Endothelial cell (in vitro differentiated cells): ENCODE data around the gene DPYD. TPM values are rescaled to one million over a fixed set of nuclear protein-coding genes. Genes with fewer than 3 reads are reported as not detected.

Source experiments
- DNase-seq: peaks from one replicate; pipeline ENCODE4 v3.0.0; 2021; ENCODE audit warnings: low spot score
- H3K27ac Mint-ChIP-seq: one replicate; pipeline ENCODE4 v1.8.0; 2021; ENCODE audit warnings: mixed read lengths, inconsistent platforms; ENCODE audit not compliant: unreplicated experiment
- H3K27me3 Mint-ChIP-seq: one replicate; pipeline ENCODE4 v1.8.0; 2021; ENCODE audit warnings: mild to moderate bottlenecking, moderate library complexity, mixed read lengths, inconsistent platforms; ENCODE audit not compliant: unreplicated experiment
- H3K36me3 Mint-ChIP-seq: one replicate; pipeline ENCODE4 v1.8.0; 2021; ENCODE audit warnings: mild to moderate bottlenecking, low read depth, mixed read lengths, inconsistent platforms; ENCODE audit not compliant: unreplicated experiment
- H3K4me1 Mint-ChIP-seq: one replicate; pipeline ENCODE4 v1.8.0; 2021; ENCODE audit warnings: mild to moderate bottlenecking, mixed read lengths, inconsistent platforms; ENCODE audit not compliant: unreplicated experiment
- H3K4me3 Mint-ChIP-seq: one replicate; pipeline ENCODE4 v1.8.0; 2021; ENCODE audit warnings: mild to moderate bottlenecking, mixed read lengths, inconsistent platforms; ENCODE audit not compliant: unreplicated experiment
- H3K9me3 Mint-ChIP-seq: one replicate; pipeline ENCODE4 v1.8.0; 2021; ENCODE audit warnings: mixed read lengths, inconsistent platforms; ENCODE audit not compliant: unreplicated experiment
- CTCF ChIP-seq: fragments of 200-600 bp; sonication (generic); IDR thresholded peaks from one replicate; pipeline ENCODE4 v1.5.0; 2021; ENCODE audit warnings: antibody characterized with exemption; ENCODE audit not compliant: unreplicated experiment
- total RNA-seq: library from RNA; stranded (reverse); fragmentation: NEBNext Ultra II Directional; extraction: Animal tissue kit (Norgen Biotek cat#: 25700); gene quantifications from one replicate; pipeline ENCODE4 v1.2.1, GENCODE V29; 2021; ENCODE audit not compliant: unreplicated experiment

Gene DPYD
- total RNA-seq, 1 donor from 2014 or later = 3.4 TPM

- Mint-ChIP-seq H3K27me3 (no peaks in the 10 kb centered on the region), H3K9me3 (no peaks in the 10 kb centered on the region), H3K27ac (no peak overlapping the region)
Measured at GRCh38 chr1:97050506-97050905, 870.3 kb downstream of the DPYD start.

DNA sequence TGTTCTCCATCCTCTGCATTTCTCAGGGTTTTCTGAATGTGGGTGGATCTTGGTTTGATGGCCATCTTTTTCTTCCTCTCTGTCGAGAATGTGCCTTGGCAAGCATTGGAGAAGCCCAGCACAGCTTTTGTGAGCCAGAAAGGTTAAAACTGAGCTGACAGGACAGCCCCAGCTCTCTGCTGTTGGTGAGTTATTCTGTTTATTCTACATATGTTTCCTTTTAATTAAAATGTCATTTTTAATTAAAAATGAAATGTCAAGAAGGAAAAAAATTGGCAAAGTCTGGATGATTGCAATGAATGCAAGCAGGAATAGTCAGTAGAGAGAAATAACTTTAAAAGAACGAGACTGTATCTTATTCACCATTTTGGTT lies 873.4 kb downstream of the DPYD start:
- DNase-seq = no peak
- TF ChIP-seq CTCF = no peak
- no peaks in the 10 kb centered on the region for H3K27me3 Mint-ChIP-seq
- no peaks in the 10 kb centered on the region for H3K36me3 Mint-ChIP-seq
- no peak overlapping the region for H3K27ac Mint-ChIP-seq
- H3K9me3 Mint-ChIP-seq = no peaks in the 10 kb centered on the region
- H3K4me3 Mint-ChIP-seq = no peak overlapping the region
- no peaks in the 10 kb centered on the region for H3K4me1 Mint-ChIP-seq

More at GRCh38 chr1:97050506-97050905, 870.3 kb downstream of the DPYD start:
- no peaks in the 10 kb centered on the region for H3K4me1 Mint-ChIP-seq
- H3K36me3 Mint-ChIP-seq = no peaks in the 10 kb centered on the region
- TF ChIP-seq CTCF = no peak
- peak; percentile 7 for DNase-seq
- no peak overlapping the region for H3K4me3 Mint-ChIP-seq

- no peaks in the 10 kb centered on the region for H3K4me1 Mint-ChIP-seq
- no peaks in the 10 kb centered on the region for H3K9me3 Mint-ChIP-seq
- no peaks in the 10 kb centered on the region for H3K36me3 Mint-ChIP-seq
- no peak for DNase-seq
- no peak overlapping the region for H3K27ac Mint-ChIP-seq
- no peak overlapping the region for H3K4me3 Mint-ChIP-seq
- H3K27me3 Mint-ChIP-seq = no peaks in the 10 kb centered on the region
- TF ChIP-seq CTCF = no peak
Measured at GRCh38 chr1:97046765-97047420, 873.9 kb downstream of the DPYD start.

DNA sequence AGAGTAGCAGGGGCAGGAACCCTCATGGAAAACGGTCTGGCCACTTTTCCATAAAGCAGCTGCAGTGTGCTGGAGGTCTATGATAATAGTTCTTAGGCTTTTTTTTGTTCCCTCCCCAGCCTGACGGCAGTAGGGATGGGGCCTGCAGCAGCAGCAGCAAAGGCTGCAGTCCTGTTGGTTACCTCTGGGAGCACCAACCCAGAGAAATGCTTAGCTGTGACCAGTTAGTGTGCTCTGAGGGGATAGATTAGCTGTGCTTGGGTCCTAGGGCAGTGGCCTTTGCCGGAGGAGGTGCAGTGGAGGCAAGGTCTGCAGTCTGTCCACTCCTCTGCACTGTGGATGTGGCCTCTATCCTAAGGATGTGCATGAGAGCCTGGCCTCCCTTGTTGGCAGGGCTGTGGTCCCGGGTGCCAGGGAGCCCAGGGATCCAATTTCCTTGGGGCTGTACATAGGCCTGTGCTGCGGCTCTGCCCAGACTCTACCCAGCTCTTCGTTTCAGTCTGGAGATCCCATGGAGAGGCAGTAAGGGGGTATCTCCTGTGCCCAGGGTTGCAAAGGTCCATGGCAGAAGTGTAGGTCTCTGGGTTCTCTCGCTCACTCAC lies 876.6 kb downstream of the DPYD start:
- TF ChIP-seq CTCF = no peak
- Mint-ChIP-seq H3K4me1 (no peaks in the 10 kb centered on the region), H3K27ac (no peak overlapping the region), H3K27me3 (no peaks in the 10 kb centered on the region), H3K36me3 (no peaks in the 10 kb centered on the region), H3K9me3 (no peaks in the 10 kb centered on the region), H3K4me3 (no peak overlapping the region)
- no peak for DNase-seq

DNA sequence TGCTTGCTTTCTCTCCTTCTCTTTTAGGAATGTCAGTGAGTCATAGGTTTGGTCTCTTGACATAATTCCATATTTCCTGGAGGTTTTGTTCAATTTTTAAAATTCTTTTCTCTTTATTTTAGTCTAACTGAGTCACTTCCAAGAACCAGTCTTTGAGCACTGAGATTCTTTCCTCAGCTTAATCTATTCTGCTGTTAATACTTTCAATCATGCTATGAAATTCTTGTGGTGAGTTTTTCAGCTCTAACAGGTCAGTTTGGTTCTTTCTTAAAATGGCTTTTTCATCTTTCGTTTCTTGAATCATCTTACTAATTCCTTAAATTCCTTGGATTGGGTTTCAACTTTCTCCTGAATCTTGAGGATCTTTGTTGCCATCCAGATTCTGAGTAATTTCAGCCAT lies 878.3 kb downstream of the DPYD start:
- Mint-ChIP-seq H3K9me3 (no peaks in the 10 kb centered on the region), H3K27ac (no peak overlapping the region), H3K36me3 (no peaks in the 10 kb centered on the region), H3K4me3 (no peak overlapping the region), H3K27me3 (no peaks in the 10 kb centered on the region), H3K4me1 (no peaks in the 10 kb centered on the region)
- no peak for DNase-seq
- no peak for TF ChIP-seq CTCF
